Measurements from ENCODE around the gene KIAA0753.

DNA sequence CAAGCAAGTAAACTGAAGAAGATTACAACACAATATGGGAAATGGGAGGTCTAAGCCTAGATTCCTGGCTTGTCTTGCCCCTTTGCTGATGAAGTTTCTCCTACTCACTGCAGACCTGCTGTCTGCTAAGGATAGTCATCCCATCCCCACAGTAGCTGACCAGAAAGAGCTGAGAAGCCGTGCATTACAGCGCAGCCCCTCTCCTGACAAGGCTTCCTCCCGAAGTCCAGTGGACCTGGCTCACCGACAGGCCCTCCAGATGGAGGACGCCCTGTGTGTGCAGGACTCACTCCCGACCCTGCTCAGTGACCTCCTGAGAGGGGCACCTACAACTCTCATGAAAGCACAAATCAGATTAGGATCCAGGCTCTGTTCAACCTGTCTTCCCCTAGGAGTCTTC, 35.4 kb downstream of the KIAA0753 start:
- TF ChIP-seq ZNF274 (IDR thresholded peaks at IDR 0.05; ENCODE audit: low read depth, low read length): no peak
- TF ChIP-seq YY1 (IDR thresholded peaks at IDR 0.05; ENCODE audit: insufficient read depth, insufficient read length): no peak
